Lung (tissue), 12 donors: ENCODE measurements around the gene TNIK. TPM values are rescaled to one million over a fixed set of nuclear protein-coding genes. Genes with fewer than 3 reads are reported as not detected.

ENCODE experiments used
- ATAC-seq: fragments of 200-7000 bp; cut with Tn5 transposase; one replicate; pipeline ENCODE4 v1.9.1; 2020; ENCODE audit warnings: moderate number of reproducible peaks; ENCODE audit not compliant: insufficient read depth, low FRiP score
- DNase-seq, 3 donors: peaks; one replicate each; pipeline ENCODE4 v3.0.0-alpha.2; 2013 to 2017
- H3K27ac ChIP-seq, 2 donors: one replicate each; pipeline ENCODE4 v1.5.1; 2013; ENCODE audit warnings: mild to moderate bottlenecking in 2 of 2, moderate library complexity in 2 of 2, control low read depth in 1 of 2, inconsistent platforms in 1 of 2, low read depth in 1 of 2, low read length in 1 of 2
- H3K27me3 ChIP-seq, 3 donors: one replicate each; pipeline ENCODE4 v1.5.1; 2013; ENCODE audit warnings: low read length in 2 of 3; ENCODE audit not compliant: control insufficient read depth in 3 of 3, insufficient read depth in 3 of 3
- H3K36me3 ChIP-seq, 4 donors: one replicate each; pipeline ENCODE4 v1.5.1; 2013; ENCODE audit warnings: low read length in 4 of 4, mild to moderate bottlenecking in 1 of 4, moderate library complexity in 1 of 4; ENCODE audit not compliant: control insufficient read depth in 4 of 4, insufficient read depth in 4 of 4
- H3K4me1 ChIP-seq, 5 donors: one replicate each; pipeline ENCODE4 v1.5.1; 2013; ENCODE audit warnings: low read length in 5 of 5, mild to moderate bottlenecking in 2 of 5, moderate library complexity in 1 of 5; ENCODE audit not compliant: control insufficient read depth in 5 of 5, insufficient read depth in 5 of 5
- H3K4me3 ChIP-seq: one replicate; pipeline ENCODE4 v1.5.1; 2013; ENCODE audit warnings: mild to moderate bottlenecking, control low read depth, moderate library complexity
- H3K9ac ChIP-seq, 2 donors: one replicate each; pipeline ENCODE4 v1.5.1; 2013; ENCODE audit warnings: low read length in 2 of 2, control low read depth in 1 of 2; ENCODE audit not compliant: insufficient read depth in 1 of 2
- H3K9me3 ChIP-seq, 4 donors: one replicate each; pipeline ENCODE4 v1.5.1; 2013; ENCODE audit warnings: low read length in 3 of 4, mild to moderate bottlenecking in 1 of 4, moderate library complexity in 1 of 4; ENCODE audit not compliant: control insufficient read depth in 4 of 4, insufficient read depth in 3 of 4
- CTCF ChIP-seq: IDR thresholded peaks from 2 replicates; pipeline ENCODE4 v1.5.1; 2012; ENCODE audit warnings: mild to moderate bottlenecking; ENCODE audit errors: control extremely low read depth, extremely low read depth
- WGBS, 2 donors: extraction: QIAGEN DNeasy Blood & Tissue Kit; methylation state at CpG; one replicate each; pipeline ENCODE4 v1.1.7; 2013; 5-methylcytosine and 5-hydroxymethylcytosine counted together
- polyA plus RNA-seq, 2 donors: library from polyadenylated mRNA; stranded (reverse); fragments of 200-250 nt; gene quantifications; one replicate each; pipeline ENCODE4 v1.2.1, GENCODE V29; 2013
- total RNA-seq, 2 donors: library from RNA; depleted of rRNA in 1 of 2; stranded (reverse); fragments of >200 nt in 1 of 2; gene quantifications; one replicate each; pipeline ENCODE4 v1.2.1, GENCODE V29; 2014 to 2021
- donor health status: control.
- donor health status: control.
- donor health status: Bipolar disorder and iron deficiency.
- donor health status: healthy.
- donor health status: DM: yes; HTN: yes; CAD: no.

Gene TNIK
- total and polyA plus RNA-seq, 4 donors: 9.4 to 36.3 (median 14.3) TPM

DNA sequence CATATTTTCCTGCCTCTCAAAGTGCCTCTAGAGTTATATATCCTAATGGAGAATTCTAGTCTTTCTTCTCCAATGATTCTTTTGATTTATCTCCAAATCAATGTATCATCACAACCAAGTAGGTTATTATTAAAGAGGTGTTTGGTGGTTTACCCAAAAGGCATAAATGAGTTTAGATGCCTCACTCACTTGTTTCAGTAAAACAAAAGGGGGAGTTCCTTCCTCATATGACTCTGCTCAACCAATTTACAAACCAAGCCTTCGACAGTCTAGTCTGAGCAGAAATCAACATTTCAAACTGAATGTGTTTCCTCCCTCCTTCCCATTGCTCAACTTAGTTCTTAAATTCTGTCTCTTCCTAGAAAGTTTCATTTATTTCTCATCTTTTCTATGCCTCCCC, 116.5 kb downstream of the TNIK start:
- DNase-seq: no peak
- ATAC-seq: no peak
- H3K27ac ChIP-seq: no peak overlapping the region
- 9 to 40% methylated on average over 1 of the region's 1 CpG for WGBS, 2 donors
- H3K9me3 ChIP-seq: no peaks in the 10 kb centered on the region
- peaks cover 0 to 17% (median 5%) of the 10 kb centered on the region in 5 donors for H3K4me1 ChIP-seq
- no peak overlapping the region for H3K4me3 ChIP-seq
- H3K9ac ChIP-seq: no peak overlapping the region
- H3K27me3 ChIP-seq: no peaks in the 10 kb centered on the region
- no peaks in the 10 kb centered on the region for H3K36me3 ChIP-seq
- TF ChIP-seq CTCF: no peak

DNA sequence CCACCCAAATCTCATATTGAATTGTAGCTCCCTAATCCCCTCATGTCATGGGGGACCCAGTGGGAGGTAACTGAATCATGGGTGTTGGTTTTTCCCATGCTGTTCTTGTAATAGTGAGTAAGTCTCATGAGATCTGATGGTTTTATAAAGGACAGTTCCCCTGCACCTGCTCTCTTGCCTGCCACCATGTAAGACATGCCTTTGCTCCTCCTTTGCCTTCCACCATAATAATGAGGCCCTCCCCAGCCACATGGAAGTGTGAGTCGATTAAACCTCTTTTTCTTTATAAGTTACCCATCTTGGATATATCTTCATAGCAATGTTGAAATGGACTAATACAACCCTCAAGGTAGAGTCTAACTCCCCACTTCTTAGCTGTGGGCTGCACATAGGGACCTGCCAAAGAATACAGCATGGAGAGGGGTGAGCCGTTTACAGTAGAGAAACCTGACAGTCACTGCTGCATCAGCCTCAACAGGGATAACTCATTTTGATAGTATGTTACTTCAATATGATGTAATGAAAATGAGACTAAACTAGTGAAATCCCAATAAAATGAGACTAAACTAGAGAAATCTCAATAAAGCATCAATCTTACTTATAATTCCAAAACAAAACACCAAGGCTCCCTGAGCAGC, 117.3 kb downstream of the TNIK start:
- Histone ChIP-seq H3K27ac (no peak overlapping the region), H3K9me3 (no peaks in the 10 kb centered on the region), H3K27me3 (no peaks in the 10 kb centered on the region), H3K4me3 (no peak overlapping the region), H3K4me1 (peaks cover 0 to 17% (median 5%) of the 10 kb centered on the region in 5 donors), H3K36me3 (no peaks in the 10 kb centered on the region), H3K9ac (no peak overlapping the region)
- TF ChIP-seq CTCF: no peak
- 92 to 94% methylated on average over 2 of the region's 2 CpGs for WGBS, 2 donors
- DNase-seq (no peak), ATAC-seq (no peak)

GRCh38 chr3:171342200-171342599, 118.0 kb downstream of the TNIK start:
- peaks cover 0 to 16% (median 0%) of the 10 kb centered on the region in 5 donors for H3K4me1 ChIP-seq
- no peak overlapping the region for H3K4me3 ChIP-seq
- 61 to 85% methylated on average over 1 of the region's 1 CpG for WGBS, 2 donors
- H3K27ac ChIP-seq: no peak overlapping the region
- ATAC-seq (no peak), DNase-seq (no peak)
- no peak overlapping the region for H3K9ac ChIP-seq
- TF ChIP-seq CTCF: no peak
- no peaks in the 10 kb centered on the region for H3K9me3 ChIP-seq
- no peaks in the 10 kb centered on the region for H3K36me3 ChIP-seq
- H3K27me3 ChIP-seq: no peaks in the 10 kb centered on the region

DNA sequence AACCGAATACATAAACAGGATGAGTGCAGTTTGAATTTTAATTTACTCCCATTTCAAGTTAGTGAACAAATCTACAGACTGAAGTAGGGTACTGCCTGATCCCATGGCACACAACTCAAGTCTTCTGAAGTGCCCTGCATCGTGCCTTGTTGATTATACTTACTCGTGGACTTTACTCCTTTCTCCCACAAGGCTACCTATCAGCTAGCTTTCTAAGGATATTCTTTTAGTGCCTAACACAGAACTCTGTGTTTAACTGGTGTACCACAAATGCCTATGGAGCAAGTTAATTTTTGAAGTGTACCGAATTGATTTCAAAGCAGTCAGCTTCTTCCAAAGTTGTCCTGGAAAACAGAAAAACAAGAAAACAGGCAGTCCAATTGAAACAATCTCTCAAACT, 119.8 kb downstream of the TNIK start:
- ATAC-seq (no peak), DNase-seq (no peak)
- TF ChIP-seq CTCF: no peak
- Histone ChIP-seq H3K9ac (no peak overlapping the region), H3K27me3 (no peaks in the 10 kb centered on the region), H3K9me3 (no peaks in the 10 kb centered on the region), H3K4me1 (peaks cover 0 to 13% (median 0%) of the 10 kb centered on the region in 5 donors), H3K4me3 (no peak overlapping the region), H3K27ac (no peak overlapping the region), H3K36me3 (no peaks in the 10 kb centered on the region)
- WGBS, 2 donors: 77 to 88% methylated on average over 4 of the region's 4 CpGs
